Measurements from ENCODE around the gene AP3B2.

- no peak for TF ChIP-seq CTCF (IDR thresholded peaks at IDR 0.05)
- TF ChIP-seq ZFX (IDR thresholded peaks at IDR 0.05; ENCODE audit: borderline replicate concordance), result no peak
These were observed 5.3 kb upstream of the AP3B2 start for GRCh38 chr15:82715003-82715402.

Data from 22Rv1 (cell line).